GM12878 (cell line): ENCODE results near the gene GSTO1.

ENCODE experiments used
- CEBPB ChIP-seq, 2 experiments: fragments of 150-350 bp in 1 of 2; IDR thresholded peaks; 2 replicates each; pipeline ENCODE4 v1.6.1; 2012 to 2014; ENCODE audit warnings: low read depth in 2 of 2, low read length in 2 of 2, borderline replicate concordance in 1 of 2, inconsistent platforms in 1 of 2
- CUX1 ChIP-seq: IDR thresholded peaks from 2 replicates; pipeline ENCODE4 v1.6.1; 2012; ENCODE audit warnings: improper control_type of control experiment, low read depth, low read length; ENCODE audit not compliant: insufficient replicate concordance
- JUND ChIP-seq: IDR thresholded peaks from 2 replicates; pipeline ENCODE4 v1.6.1; 2012; ENCODE audit warnings: low read depth, mild to moderate bottlenecking, low read length, improper control_type of control experiment, moderate library complexity
- NR2F1 ChIP-seq: fragments of 450-650 bp; conservative IDR thresholded peaks from 2 replicates; pipeline ENCODE4 v1.6.1; 2017; ENCODE audit warnings: mild to moderate bottlenecking
- PML ChIP-seq: IDR thresholded peaks from 2 replicates; pipeline ENCODE4 v1.6.1; 2012; ENCODE audit warnings: low read length, inconsistent platforms
- POLR2A ChIP-seq: IDR thresholded peaks from 2 replicates; pipeline ENCODE4 v1.6.1; 2011; ENCODE audit warnings: low read depth, mild to moderate bottlenecking, low read length
- POLR2AphosphoS5 ChIP-seq: IDR thresholded peaks from 2 replicates; pipeline ENCODE4 v1.6.1; 2011; ENCODE audit warnings: mild to moderate bottlenecking, low read length, inconsistent platforms
- TF ChIP-seq, protein P1 (sequence below), 3 experiments: IDR thresholded peaks in 2 of 3; conservative IDR thresholded peaks in 1 of 3; 2 replicates each; pipeline ENCODE4 v1.5.1; 2011; ENCODE audit warnings: low read depth in 3 of 3, low read length in 3 of 3, mild to moderate bottlenecking in 3 of 3, control low read depth in 2 of 3, moderate library complexity in 2 of 3, inconsistent platforms in 1 of 3, mixed read lengths in 1 of 3; ENCODE audit not compliant: control insufficient read depth in 2 of 3, insufficient read depth in 1 of 3; ENCODE audit errors: extremely low read depth in 1 of 3

- TF ChIP-seq, protein P1, sequence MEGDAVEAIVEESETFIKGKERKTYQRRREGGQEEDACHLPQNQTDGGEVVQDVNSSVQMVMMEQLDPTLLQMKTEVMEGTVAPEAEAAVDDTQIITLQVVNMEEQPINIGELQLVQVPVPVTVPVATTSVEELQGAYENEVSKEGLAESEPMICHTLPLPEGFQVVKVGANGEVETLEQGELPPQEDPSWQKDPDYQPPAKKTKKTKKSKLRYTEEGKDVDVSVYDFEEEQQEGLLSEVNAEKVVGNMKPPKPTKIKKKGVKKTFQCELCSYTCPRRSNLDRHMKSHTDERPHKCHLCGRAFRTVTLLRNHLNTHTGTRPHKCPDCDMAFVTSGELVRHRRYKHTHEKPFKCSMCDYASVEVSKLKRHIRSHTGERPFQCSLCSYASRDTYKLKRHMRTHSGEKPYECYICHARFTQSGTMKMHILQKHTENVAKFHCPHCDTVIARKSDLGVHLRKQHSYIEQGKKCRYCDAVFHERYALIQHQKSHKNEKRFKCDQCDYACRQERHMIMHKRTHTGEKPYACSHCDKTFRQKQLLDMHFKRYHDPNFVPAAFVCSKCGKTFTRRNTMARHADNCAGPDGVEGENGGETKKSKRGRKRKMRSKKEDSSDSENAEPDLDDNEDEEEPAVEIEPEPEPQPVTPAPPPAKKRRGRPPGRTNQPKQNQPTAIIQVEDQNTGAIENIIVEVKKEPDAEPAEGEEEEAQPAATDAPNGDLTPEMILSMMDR (IDR thresholded peaks at IDR 0.05 in 2 of 3, conservative IDR thresholded peaks at IDR 0.05 in 1 of 3; ENCODE audit: control insufficient read depth in 2 of 3, extremely low read depth in 1 of 3, insufficient read depth in 1 of 3, low read depth in 3 of 3, low read length in 3 of 3): no peak
- TF ChIP-seq PML: no peak
- no peak for TF ChIP-seq CUX1
- TF ChIP-seq NR2F1: no peak
- TF ChIP-seq CEBPB (IDR thresholded peaks at IDR 0.05; ENCODE audit: borderline replicate concordance in 1 of 2, low read depth in 2 of 2, low read length in 2 of 2): no peak
- TF ChIP-seq POLR2AphosphoS5: no peak
- no peak for TF ChIP-seq JUND
- no peak for TF ChIP-seq POLR2A
These were observed 20.9 kb upstream of the GSTO1 start for GRCh38 chr10:104233817-104234216.
